ENCODE measurements around the gene PRTFDC1.

PRTFDC1 gene

DNA sequence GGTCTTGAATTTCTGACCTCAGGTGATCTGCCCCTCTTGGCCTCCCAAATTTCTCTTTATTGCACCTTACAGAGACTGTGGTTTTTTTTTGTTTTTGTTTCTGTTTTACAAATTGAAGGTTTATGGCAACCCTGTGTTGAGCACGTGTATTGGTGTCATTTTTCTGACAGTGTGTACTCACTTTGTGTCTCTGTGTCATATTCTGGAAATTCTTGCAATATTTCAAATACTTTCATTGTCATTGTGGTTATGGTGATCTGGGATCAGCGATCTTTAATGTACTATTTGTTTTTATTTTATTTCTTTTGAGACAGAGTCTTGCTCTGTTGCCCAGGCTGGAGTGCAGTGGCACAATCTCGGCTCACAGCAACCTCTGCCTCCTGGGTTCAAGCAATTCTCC, 89.8 kb downstream of the PRTFDC1 start:
- Histone ChIP-seq H3K36me3 (ENCODE audit: control insufficient read depth, insufficient read depth, low read length) (no peaks in the 10 kb centered on the region), H3K27me3 (ENCODE audit: control insufficient read depth, insufficient read depth, low read length) (no peaks in the 10 kb centered on the region), H3K4me1 (ENCODE audit: control insufficient read depth, insufficient read depth, low read length) (peaks cover 13% of the 10 kb centered on the region), H3K9me3 (ENCODE audit: control insufficient read depth, insufficient read depth, low read length) (no peaks in the 10 kb centered on the region), H3K9ac (ENCODE audit: low read depth, low read length) (no peak overlapping the region), H3K4me3 (ENCODE audit: low read depth, low read length) (no peak overlapping the region)

- Histone ChIP-seq H3K4me1 (ENCODE audit: control insufficient read depth, insufficient read depth, low read length) (peaks cover 14% of the 10 kb centered on the region), H3K36me3 (ENCODE audit: control insufficient read depth, insufficient read depth, low read length) (no peaks in the 10 kb centered on the region), H3K9me3 (ENCODE audit: control insufficient read depth, insufficient read depth, low read length) (no peaks in the 10 kb centered on the region), H3K9ac (ENCODE audit: low read depth, low read length) (no peak overlapping the region), H3K4me3 (ENCODE audit: low read depth, low read length) (no peak overlapping the region), H3K27me3 (ENCODE audit: control insufficient read depth, insufficient read depth, low read length) (no peaks in the 10 kb centered on the region)
These were observed 93.8 kb downstream of the PRTFDC1 start for GRCh38 chr10:24858288-24859270.

DNA sequence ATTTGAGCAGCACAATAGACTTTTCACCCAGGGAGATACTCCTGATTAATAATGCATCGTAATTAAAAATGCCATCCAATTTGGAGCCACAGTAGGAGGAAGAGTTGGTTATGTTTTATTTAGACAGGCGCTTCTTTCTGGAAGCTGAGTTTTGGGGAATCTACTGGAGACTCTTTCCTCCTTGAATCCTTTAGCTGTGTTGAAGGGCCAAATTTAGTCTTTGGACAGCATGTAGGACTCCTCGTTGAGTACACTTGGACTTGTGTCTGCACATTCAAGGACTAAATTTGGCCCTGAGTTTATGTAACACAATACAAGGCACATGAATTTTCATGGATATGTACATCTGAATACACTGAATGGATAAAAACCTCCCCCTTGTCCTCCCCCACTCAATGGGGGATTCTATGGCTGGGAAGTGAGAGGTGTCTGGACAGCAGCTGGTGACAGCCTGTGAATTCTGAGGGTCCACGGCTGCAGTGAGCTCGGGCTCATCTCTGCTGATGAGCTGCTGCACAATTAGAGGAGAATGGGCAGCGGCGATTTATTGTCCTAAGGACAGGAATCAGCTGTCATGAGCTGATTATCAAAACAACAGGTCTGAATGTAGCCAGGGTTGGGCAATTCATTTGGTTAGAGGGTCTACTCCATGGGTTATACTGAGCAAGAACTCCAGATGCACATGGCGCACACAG, 95.2 kb downstream of the PRTFDC1 start:
- H3K4me1 ChIP-seq (ENCODE audit: control insufficient read depth, insufficient read depth, low read length) = peaks cover 14% of the 10 kb centered on the region

DNA sequence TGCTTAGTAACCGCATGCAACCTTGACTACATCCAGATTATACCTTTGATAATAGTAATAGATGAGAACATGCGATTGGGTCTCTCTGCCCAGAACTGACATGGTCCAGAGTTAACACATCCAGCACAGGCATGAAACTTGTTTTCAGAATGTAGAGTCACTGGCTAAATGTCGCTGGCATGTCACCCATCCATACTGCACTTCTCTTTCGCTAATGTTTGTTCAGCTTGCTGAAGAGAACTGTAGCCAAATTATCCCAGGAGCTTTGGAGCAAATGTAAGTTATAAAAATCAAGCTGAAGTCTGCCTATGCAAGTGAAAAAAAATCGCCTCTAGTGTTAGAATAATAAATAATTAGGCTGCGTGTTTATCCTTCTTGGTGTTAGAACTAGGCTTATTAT, 98.2 kb downstream of the PRTFDC1 start:
- Histone ChIP-seq H3K4me1 (ENCODE audit: control insufficient read depth, insufficient read depth, low read length) (peaks cover 31% of the 10 kb centered on the region), H3K9ac (ENCODE audit: low read depth, low read length) (no peak overlapping the region), H3K27me3 (ENCODE audit: control insufficient read depth, insufficient read depth, low read length) (no peaks in the 10 kb centered on the region), H3K4me3 (ENCODE audit: low read depth, low read length) (no peak overlapping the region), H3K9me3 (ENCODE audit: control insufficient read depth, insufficient read depth, low read length) (no peaks in the 10 kb centered on the region), H3K36me3 (ENCODE audit: control insufficient read depth, insufficient read depth, low read length) (no peaks in the 10 kb centered on the region)

More for the DNA sequence above, 95.2 kb downstream of the PRTFDC1 start:
- Histone ChIP-seq H3K9ac (ENCODE audit: low read depth, low read length) (no peak overlapping the region), H3K36me3 (ENCODE audit: control insufficient read depth, insufficient read depth, low read length) (no peaks in the 10 kb centered on the region), H3K27me3 (ENCODE audit: control insufficient read depth, insufficient read depth, low read length) (no peaks in the 10 kb centered on the region), H3K9me3 (ENCODE audit: control insufficient read depth, insufficient read depth, low read length) (no peaks in the 10 kb centered on the region), H3K4me3 (ENCODE audit: low read depth, low read length) (no peak overlapping the region)

GRCh38 chr10:24853661-24854060, 98.7 kb downstream of the PRTFDC1 start:
- Histone ChIP-seq H3K36me3 (ENCODE audit: control insufficient read depth, insufficient read depth, low read length) (no peaks in the 10 kb centered on the region), H3K9ac (ENCODE audit: low read depth, low read length) (no peak overlapping the region), H3K4me3 (ENCODE audit: low read depth, low read length) (no peak overlapping the region), H3K9me3 (ENCODE audit: control insufficient read depth, insufficient read depth, low read length) (no peaks in the 10 kb centered on the region), H3K27me3 (ENCODE audit: control insufficient read depth, insufficient read depth, low read length) (no peaks in the 10 kb centered on the region), H3K4me1 (ENCODE audit: control insufficient read depth, insufficient read depth, low read length) (peaks cover 28% of the 10 kb centered on the region)

- Histone ChIP-seq H3K27me3 (ENCODE audit: control insufficient read depth, insufficient read depth, low read length) (no peaks in the 10 kb centered on the region), H3K9me3 (ENCODE audit: control insufficient read depth, insufficient read depth, low read length) (no peaks in the 10 kb centered on the region), H3K4me3 (ENCODE audit: low read depth, low read length) (no peak overlapping the region), H3K4me1 (ENCODE audit: control insufficient read depth, insufficient read depth, low read length) (peaks cover 17% of the 10 kb centered on the region), H3K9ac (ENCODE audit: low read depth, low read length) (no peak overlapping the region), H3K36me3 (ENCODE audit: control insufficient read depth, insufficient read depth, low read length) (no peaks in the 10 kb centered on the region)
These were observed 100.8 kb downstream of the PRTFDC1 start for GRCh38 chr10:24851629-24852028.

- no peaks in the 10 kb centered on the region for H3K36me3 ChIP-seq (ENCODE audit: control insufficient read depth, insufficient read depth, low read length)
- no peaks in the 10 kb centered on the region for H3K9me3 ChIP-seq (ENCODE audit: control insufficient read depth, insufficient read depth, low read length)
- no peak overlapping the region for H3K4me3 ChIP-seq (ENCODE audit: low read depth, low read length)
- H3K4me1 ChIP-seq (ENCODE audit: control insufficient read depth, insufficient read depth, low read length) = peaks cover 17% of the 10 kb centered on the region
- H3K27me3 ChIP-seq (ENCODE audit: control insufficient read depth, insufficient read depth, low read length) = no peaks in the 10 kb centered on the region
- H3K9ac ChIP-seq (ENCODE audit: low read depth, low read length) = no peak overlapping the region
These were observed 101.6 kb downstream of the PRTFDC1 start for GRCh38 chr10:24850727-24851296.

GRCh38 chr10:24849501-24850299, 102.7 kb downstream of the PRTFDC1 start:
- no peaks in the 10 kb centered on the region for H3K9me3 ChIP-seq (ENCODE audit: control insufficient read depth, insufficient read depth, low read length)
- no peaks in the 10 kb centered on the region for H3K27me3 ChIP-seq (ENCODE audit: control insufficient read depth, insufficient read depth, low read length)
- no peaks in the 10 kb centered on the region for H3K36me3 ChIP-seq (ENCODE audit: control insufficient read depth, insufficient read depth, low read length)
- H3K4me1 ChIP-seq (ENCODE audit: control insufficient read depth, insufficient read depth, low read length) = peaks cover 17% of the 10 kb centered on the region
- no peak overlapping the region for H3K9ac ChIP-seq (ENCODE audit: low read depth, low read length)
- H3K4me3 ChIP-seq (ENCODE audit: low read depth, low read length) = no peak overlapping the region

DNA sequence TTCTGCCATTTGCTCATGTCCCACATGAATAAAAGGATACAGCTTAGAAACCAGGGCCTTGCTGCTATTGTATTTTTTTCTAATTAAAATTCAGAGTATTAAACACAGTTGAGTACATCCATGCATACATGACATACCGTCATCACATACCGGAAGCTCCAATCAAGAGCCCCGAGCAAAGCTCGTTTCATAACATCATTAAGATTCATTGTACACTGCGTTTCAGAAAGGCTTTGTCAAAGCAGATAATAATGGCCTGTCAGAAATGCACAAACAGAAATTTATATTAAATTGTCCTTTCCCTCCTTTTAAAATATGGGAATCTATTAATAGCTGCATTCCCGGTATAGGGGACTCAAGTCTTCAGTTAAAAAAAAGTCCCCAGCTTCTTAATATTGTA, 103.4 kb downstream of the PRTFDC1 start:
- H3K4me3 ChIP-seq (ENCODE audit: low read depth, low read length) = no peak overlapping the region
- H3K36me3 ChIP-seq (ENCODE audit: control insufficient read depth, insufficient read depth, low read length) = no peaks in the 10 kb centered on the region
- peaks cover 17% of the 10 kb centered on the region for H3K4me1 ChIP-seq (ENCODE audit: control insufficient read depth, insufficient read depth, low read length)
- no peak overlapping the region for H3K9ac ChIP-seq (ENCODE audit: low read depth, low read length)
- no peaks in the 10 kb centered on the region for H3K27me3 ChIP-seq (ENCODE audit: control insufficient read depth, insufficient read depth, low read length)
- no peaks in the 10 kb centered on the region for H3K9me3 ChIP-seq (ENCODE audit: control insufficient read depth, insufficient read depth, low read length)

GRCh38 chr10:24848195-24848594, 104.2 kb downstream of the PRTFDC1 start:
- H3K27me3 ChIP-seq (ENCODE audit: control insufficient read depth, insufficient read depth, low read length) = no peaks in the 10 kb centered on the region
- H3K9ac ChIP-seq (ENCODE audit: low read depth, low read length) = no peak overlapping the region
- H3K9me3 ChIP-seq (ENCODE audit: control insufficient read depth, insufficient read depth, low read length) = no peaks in the 10 kb centered on the region
- no peak overlapping the region for H3K4me3 ChIP-seq (ENCODE audit: low read depth, low read length)
- H3K36me3 ChIP-seq (ENCODE audit: control insufficient read depth, insufficient read depth, low read length) = no peaks in the 10 kb centered on the region
- H3K4me1 ChIP-seq (ENCODE audit: control insufficient read depth, insufficient read depth, low read length) = peaks cover 17% of the 10 kb centered on the region

All from iPS-15b (cell line).